HepG2 (cell line): ENCODE results near the gene CDRT15. TPM values are rescaled to one million over a fixed set of nuclear protein-coding genes. Genes with fewer than 3 reads are reported as not detected.

ENCODE experiments used
- ARNT2 ChIP-seq: sonication (generic); formaldehyde crosslinking; IDR thresholded peaks from 2 replicates; pipeline ENCODE4 v1.8.0; 2022; ENCODE audit warnings: mild to moderate bottlenecking, low read depth, missing genetic modification reagents, moderate library complexity
- BRF2 ChIP-seq: sonication (generic); formaldehyde crosslinking; IDR thresholded peaks from 2 replicates; pipeline ENCODE4 v1.8.1; 2022; ENCODE audit warnings: mild to moderate bottlenecking, missing genetic modification reagents
- CCAR2 ChIP-seq: fragments of 200-400 bp; formaldehyde crosslinking; optimal IDR thresholded peaks from 2 replicates; pipeline ENCODE3; 2018; ENCODE audit warnings: low read depth, mild to moderate bottlenecking, low read length, moderate library complexity
- CEBPG ChIP-seq: IDR thresholded peaks from 2 replicates; pipeline ENCODE4 v1.6.1; 2016
- CENPT ChIP-seq: sonication (generic); formaldehyde crosslinking; IDR thresholded peaks from 2 replicates; pipeline ENCODE4 v1.8.0; 2022; ENCODE audit warnings: low read depth, mild to moderate bottlenecking, moderate library complexity, missing genetic modification reagents
- FOSL2 ChIP-seq: sonication (generic); formaldehyde crosslinking; IDR thresholded peaks from 2 replicates; pipeline ENCODE4 v1.4.0; 2020; ENCODE audit warnings: missing genetic modification reagents
- FOXA1 ChIP-seq, 2 experiments: fragments of 450-650 bp in 1 of 2; sonication (generic) in 1 of 2; formaldehyde crosslinking in 1 of 2; IDR thresholded peaks; 2 replicates each; pipeline versions ENCODE4 v1.4.0 to v1.6.1; 2016 to 2020; ENCODE audit warnings: missing genetic modification reagents in 1 of 2
- MAZ ChIP-seq, 2 experiments: sonication (generic) in 1 of 2; formaldehyde crosslinking in 1 of 2; IDR thresholded peaks; 2 replicates each; pipeline versions ENCODE4 v1.5.0 to v1.6.1; 2012 to 2020; ENCODE audit warnings: low read depth in 2 of 2, mild to moderate bottlenecking in 2 of 2, borderline replicate concordance in 1 of 2, improper control_type of control experiment in 1 of 2, low read length in 1 of 2, missing genetic modification reagents in 1 of 2, moderate library complexity in 1 of 2
- NR3C1 ChIP-seq: sonication (generic); formaldehyde crosslinking; IDR thresholded peaks from 2 replicates; pipeline ENCODE4 v1.4.0; 2020; ENCODE audit warnings: missing genetic modification reagents
- PAXIP1 ChIP-seq: sonication (generic); formaldehyde crosslinking; conservative IDR thresholded peaks from 2 replicates; pipeline ENCODE4 v1.4.0; 2020; ENCODE audit warnings: mild to moderate bottlenecking, missing genetic modification reagents, moderate library complexity
- PBX3 ChIP-seq: sonication (generic); formaldehyde crosslinking; IDR thresholded peaks from 2 replicates; pipeline ENCODE4 v1.8.1; 2023; ENCODE audit warnings: missing genetic modification reagents, inconsistent platforms, borderline replicate concordance
- POLR2AphosphoS2 ChIP-seq: IDR thresholded peaks from 2 replicates; pipeline ENCODE4 v1.6.1; 2011; ENCODE audit warnings: low read depth, low read length, improper control_type of control experiment
- RXRB ChIP-seq: IDR thresholded peaks from 2 replicates; pipeline ENCODE4 v1.6.1; 2016; ENCODE audit warnings: borderline replicate concordance, missing genetic modification reagents, missing compliant biosample characterization
- SAP130 ChIP-seq: IDR thresholded peaks from 2 replicates; pipeline ENCODE4 v1.6.1; 2016; ENCODE audit warnings: low read depth
- SETDB1 ChIP-seq: sonication (generic); formaldehyde crosslinking; IDR thresholded peaks from 2 replicates; pipeline ENCODE4 v1.5.1; 2020; ENCODE audit warnings: missing genetic modification reagents, mild to moderate bottlenecking, borderline replicate concordance
- SOX13 ChIP-seq, 3 experiments: fragments of 450-650 bp in 1 of 3; sonication (generic) in 1 of 3; formaldehyde crosslinking in 1 of 3; IDR thresholded peaks in 2 of 3; conservative IDR thresholded peaks in 1 of 3; 2 replicates each; pipeline versions ENCODE4 v1.5.0 to v1.6.1; 2016 to 2020; ENCODE audit warnings: antibody characterized with exemption in 1 of 3, mild to moderate bottlenecking in 1 of 3, missing compliant biosample characterization in 1 of 3, missing genetic modification reagents in 1 of 3, moderate library complexity in 1 of 3
- TCF7 ChIP-seq: sonication (generic); IDR thresholded peaks from 2 replicates; pipeline ENCODE4 v1.6.1; 2016; ENCODE audit warnings: antibody characterized with exemption, low read depth
- ZGPAT ChIP-seq: IDR thresholded peaks from 2 replicates; pipeline ENCODE4 v1.6.1; 2016; ENCODE audit warnings: mild to moderate bottlenecking
- ZNF460 ChIP-seq: sonication (generic); formaldehyde crosslinking; IDR thresholded peaks from 2 replicates; pipeline ENCODE4 v1.5.1; 2020; ENCODE audit warnings: missing genetic modification reagents, mild to moderate bottlenecking, borderline replicate concordance
- ZNF878 ChIP-seq: sonication (generic); formaldehyde crosslinking; IDR thresholded peaks from 2 replicates; pipeline ENCODE4 v1.8.1; 2023; ENCODE audit warnings: mild to moderate bottlenecking, missing genetic modification reagents, moderate library complexity
- polyA plus RNA-seq, 8 experiments: library from polyadenylated mRNA; depleted of rRNA in 3 of 8; stranded (reverse) in 7 of 8; unstranded in 1 of 8; fragments of >200 nt; fragmentation: Illumina TruSeq in 4 of 8; extraction: Trizol in 4 of 8; gene quantifications; 2 replicates each; pipeline versions ENCODE4 v1.2.1 to v1.2.3, GENCODE V29; 2011 to 2016; ENCODE audit warnings: low read depth in 4 of 8, missing spikeins in 1 of 8, mixed read lengths in 1 of 8; ENCODE audit not compliant: insufficient read depth in 1 of 8
- total RNA-seq, 5 experiments: library from RNA; depleted of rRNA; stranded (reverse); fragments of >200 nt; fragmentation: Illumina TruSeq; extraction: Trizol; gene quantifications; 2 replicates each; pipeline ENCODE4 v1.2.3, GENCODE V29; 2016; ENCODE audit warnings: low read depth in 1 of 5

Gene CDRT15
- total and polyA plus RNA-seq, 2 of the 13 experiments (the other 11 are each of a cell fraction or from before 2014, with no cell fraction given) = not detected

GRCh38 chr17:14276535-14277250, 40.0 kb upstream of the CDRT15 start (continued):
- TF ChIP-seq ZGPAT (CRISPR knock-in tag) (peak; percentile 57), TCF7 (peak; percentile 64), BRF2 (CRISPR knock-in tag) (no peak), FOSL2 (CRISPR knock-in tag) (0 out of 2 replicates have a peak, but pooled peaks have one; percentile 24), RXRB (CRISPR knock-in tag) (peak; percentile 69; the same call in 1 of the 2 replicates), MAZ (IDR thresholded peaks at IDR 0.05; ENCODE audit: borderline replicate concordance, low read depth, low read length) (no peak), MAZ (CRISPR knock-in tag; IDR thresholded peaks at IDR 0.05; ENCODE audit: low read depth) (no peak), PAXIP1 (CRISPR knock-in tag) (peak; percentile 79), SETDB1 (CRISPR knock-in tag) (no peak), CCAR2 (no peak), PBX3 (CRISPR knock-in tag) (no peak), CENPT (no peak), SOX13 (IDR thresholded peaks at IDR 0.05) (0 out of 2 replicates have a peak, but pooled peaks have one; percentile 33), SOX13 (CRISPR knock-in tag; conservative IDR thresholded peaks at IDR 0.05 in 1 of 2, IDR thresholded peaks at IDR 0.05 in 1 of 2) (peak in 1 of 2 experiments; percentile 93; a peak in 2 of 4 replicates), SAP130 (peak; percentile 74), CEBPG (CRISPR knock-in tag) (0 out of 2 replicates have a peak, but pooled peaks have one; percentile 15), POLR2AphosphoS2 (no peak), ZNF460 (no peak), ZNF878 (no peak; the same call in 1 of the 2 replicates), ARNT2 (CRISPR knock-in tag) (no peak), FOXA1 (IDR thresholded peaks at IDR 0.05) (no peak), FOXA1 (CRISPR knock-in tag; IDR thresholded peaks at IDR 0.05) (peak; percentile 60; the same call in 1 of the 2 replicates), NR3C1 (CRISPR knock-in tag) (no peak)
